UCSD-AML1 (cell line): Measurements from ENCODE around the gene RAB6B.

ENCODE experiments used
- DNase-seq: peaks from one replicate; lab custom pipeline; 2025; ENCODE audit not compliant: unreplicated experiment; lab: John Stamatoyannopoulos, UW

RAB6B gene

DNA sequence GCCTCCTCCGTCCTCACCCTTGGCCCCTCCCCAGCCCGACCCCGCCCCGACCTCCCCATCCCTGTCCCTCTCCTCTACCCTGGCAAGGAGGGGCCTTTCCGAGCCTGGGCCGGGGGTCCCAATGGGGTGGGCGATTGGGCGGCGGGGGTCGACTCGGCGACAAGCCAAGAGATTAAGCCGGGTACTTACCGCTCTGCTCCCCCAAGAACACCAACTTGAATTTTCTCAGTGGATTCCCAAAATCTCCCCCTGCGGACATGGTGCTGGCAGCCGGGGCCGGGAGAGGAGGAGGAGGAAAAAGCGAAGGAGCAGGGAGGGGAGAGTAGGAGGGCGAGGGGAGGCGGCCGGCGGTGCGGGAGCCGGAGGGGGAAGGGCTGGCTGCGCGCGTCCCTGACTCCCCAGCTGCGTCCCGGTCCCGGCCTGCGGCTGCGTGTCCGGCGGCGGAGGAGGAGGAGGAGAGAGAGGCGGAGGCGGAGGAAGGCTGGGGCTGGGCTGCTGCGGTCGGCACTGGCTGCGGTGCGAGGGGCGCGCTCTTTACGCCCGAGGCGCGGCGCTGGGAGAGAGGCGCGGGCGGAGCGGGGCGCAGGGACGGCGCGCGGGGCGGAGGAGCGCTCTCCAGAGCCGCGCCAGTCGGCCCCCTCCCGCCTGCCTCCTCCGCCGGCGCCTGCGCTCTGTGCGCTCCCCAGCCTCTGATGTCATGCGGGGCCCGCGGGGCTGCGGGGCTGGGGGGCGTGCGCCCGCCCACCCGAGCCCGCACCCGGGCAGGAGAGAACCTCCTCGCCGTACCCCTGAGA, at the start of gene RAB6B:
RAB6B (minus strand) TSS at position 675 of the 794 bp plus-strand sequence; CDS start at position 259, 416 bp downstream.
- DNase-seq: peak; percentile 50

DNA sequence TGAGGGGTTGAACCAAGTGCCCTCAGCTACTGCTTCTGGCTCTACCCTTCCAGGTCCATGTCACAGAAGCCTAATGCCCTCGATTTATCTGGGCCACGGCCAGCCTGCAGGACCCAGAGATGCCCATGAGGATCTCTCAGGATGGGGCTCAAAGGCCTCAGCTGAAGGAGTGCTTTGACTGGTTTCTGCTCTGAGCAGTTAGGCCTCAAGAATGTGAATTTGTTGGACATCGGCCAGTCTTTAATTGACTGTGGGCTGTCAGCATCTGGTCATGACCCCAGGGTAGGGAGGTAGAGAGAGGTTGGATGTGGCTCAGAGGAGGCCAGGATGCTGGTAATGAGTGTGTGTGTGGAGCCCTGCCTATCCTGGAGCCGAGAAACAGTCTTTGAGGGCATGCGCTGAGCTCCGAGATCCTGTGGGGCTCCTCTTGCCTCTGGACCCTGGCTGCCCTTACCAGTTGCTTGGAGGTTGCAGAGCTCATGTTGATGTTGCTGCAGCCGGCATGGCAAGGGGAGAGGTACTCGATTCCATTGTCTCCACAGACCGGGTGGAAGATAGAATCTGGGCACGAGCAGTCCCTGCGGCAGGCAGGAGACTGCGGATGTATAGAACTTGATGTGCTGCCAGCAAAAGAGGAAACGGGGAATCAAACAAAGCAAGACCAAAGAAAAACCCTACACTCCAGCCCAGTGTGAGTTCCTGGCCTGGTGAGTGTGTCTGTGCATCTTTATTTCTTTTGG, 49.1 kb upstream of the RAB6B start:
- peak; percentile 53 for DNase-seq

DNA sequence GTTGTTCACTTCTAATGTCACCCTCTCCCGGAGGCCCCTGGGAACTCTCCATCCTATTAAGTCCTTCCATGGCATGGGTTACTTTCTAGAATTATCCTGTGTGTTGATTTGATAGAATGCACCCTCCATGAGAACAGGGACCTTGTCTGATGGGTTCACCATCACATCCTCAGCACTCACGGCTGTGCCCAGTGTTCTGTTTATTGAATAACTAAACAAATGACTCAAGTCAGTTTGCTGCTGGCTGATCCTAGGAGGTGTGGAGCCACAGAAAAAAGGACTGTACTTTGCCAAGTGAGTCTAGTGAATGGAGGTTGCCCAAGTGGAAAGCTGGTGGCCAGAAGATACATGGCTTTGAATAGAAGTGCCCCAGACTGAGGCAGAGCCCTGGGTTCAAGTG, 48.5 kb upstream of the RAB6B start:
- DNase-seq: no peak

DNA sequence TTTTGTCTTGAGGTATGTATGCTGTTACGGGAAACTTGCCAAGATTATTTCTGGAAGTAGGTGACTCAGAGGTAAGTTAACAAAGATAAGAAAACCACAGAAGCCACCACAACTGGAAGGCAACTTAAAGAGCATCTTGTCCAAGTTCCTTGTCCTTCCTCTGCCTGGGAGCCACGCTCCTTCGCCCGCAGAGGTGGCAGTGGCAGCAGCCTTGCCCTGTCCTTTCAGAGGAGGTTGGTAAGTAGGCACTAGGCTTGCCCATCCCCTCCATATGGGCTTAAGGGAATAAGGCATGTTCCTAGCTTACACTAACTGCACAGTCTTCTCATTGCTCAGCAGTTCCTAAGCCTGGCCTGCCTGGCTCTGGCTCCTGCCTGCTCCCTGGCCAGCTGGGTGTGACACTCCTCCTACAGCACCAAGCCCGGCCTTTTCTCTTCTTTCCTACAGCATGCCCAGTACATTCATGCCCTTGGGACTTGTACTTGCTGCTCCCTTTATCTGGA, 48.0 kb upstream of the RAB6B start:
- DNase-seq: peak; percentile 56

DNA sequence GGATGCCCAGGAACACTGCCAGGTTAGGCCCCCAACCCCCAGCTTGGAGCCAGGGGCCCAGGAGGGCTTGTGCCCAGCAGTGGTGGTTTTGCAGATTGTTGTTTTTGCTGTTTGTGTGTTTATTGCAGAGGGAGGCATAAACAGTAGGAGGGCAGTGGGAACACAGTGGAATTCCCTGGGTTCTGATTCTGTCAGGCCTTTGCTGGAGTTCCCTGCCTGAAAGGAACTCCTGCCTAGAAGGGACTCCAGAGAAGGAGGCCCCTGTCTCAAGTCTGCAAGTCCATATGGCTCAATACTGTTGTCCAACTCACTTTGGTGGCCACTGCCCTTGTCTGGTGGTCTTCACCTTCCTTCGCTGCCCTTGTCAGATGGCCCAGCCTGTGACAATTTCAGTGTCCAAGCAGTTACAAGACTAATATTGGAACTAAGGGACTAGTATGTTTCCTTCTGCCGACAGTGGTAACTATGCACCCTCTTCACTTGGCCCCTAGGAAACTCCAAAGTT, 47.4 kb upstream of the RAB6B start:
- no peak for DNase-seq

DNA sequence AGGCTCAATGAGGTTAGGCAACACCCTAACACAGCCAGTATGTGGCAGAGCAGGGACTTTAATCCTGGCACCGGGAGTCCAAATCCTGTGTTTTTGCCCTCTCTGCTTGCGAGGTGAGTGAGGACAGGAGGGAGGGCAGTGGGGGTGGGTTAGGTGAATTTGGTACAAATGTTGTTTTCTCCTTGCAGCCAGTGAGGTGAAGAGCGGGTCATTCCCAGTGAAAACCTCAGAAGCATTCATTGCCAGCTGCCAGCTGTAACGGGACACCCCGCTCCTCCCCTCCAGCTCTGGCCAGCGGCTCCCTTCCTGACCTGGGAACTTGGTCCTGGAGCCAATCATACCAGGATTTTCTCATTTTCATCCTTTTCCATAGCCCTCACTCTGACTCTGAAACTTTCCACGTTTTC, 45.7 kb upstream of the RAB6B start:
- DNase-seq: no peak

DNA sequence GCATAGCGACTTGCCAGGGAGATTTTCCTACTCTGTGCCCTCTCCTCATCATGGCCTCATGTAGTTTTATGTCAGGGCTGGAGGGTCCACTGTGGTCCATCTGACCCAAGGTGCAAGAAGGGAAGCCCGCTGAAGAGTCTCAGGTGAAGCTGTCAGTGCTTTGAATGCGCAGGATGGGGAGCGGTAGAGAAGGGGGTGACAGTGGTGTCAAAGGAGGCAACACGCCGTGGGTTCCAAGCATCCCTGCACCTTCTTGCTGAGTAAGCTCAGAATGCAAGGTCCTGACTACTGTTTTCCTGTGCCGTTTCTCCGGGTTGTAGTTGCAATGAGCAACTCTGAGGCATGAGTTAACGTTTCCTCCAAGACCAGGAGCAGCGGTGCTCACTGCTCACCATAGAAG, 44.9 kb upstream of the RAB6B start:
- no peak for DNase-seq

DNA sequence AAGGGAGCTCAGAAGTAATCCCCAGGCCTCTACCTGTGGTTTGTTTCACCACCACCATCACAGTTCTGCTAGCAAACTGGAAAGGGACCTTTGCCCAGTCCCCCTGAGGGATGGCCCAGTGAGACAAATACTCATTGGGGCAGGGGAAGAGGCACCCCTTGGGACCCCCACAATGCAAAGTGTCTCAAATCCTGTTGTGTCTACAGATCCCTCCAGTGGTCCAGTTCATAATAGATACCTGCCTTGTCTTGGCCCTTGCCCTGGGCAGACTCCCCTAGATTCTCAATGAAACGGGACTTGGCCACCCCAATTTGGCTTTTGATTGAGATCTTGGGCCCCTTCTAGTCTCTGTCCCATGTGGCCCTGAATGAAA, 43.8 kb upstream of the RAB6B start:
- no peak for DNase-seq

DNA sequence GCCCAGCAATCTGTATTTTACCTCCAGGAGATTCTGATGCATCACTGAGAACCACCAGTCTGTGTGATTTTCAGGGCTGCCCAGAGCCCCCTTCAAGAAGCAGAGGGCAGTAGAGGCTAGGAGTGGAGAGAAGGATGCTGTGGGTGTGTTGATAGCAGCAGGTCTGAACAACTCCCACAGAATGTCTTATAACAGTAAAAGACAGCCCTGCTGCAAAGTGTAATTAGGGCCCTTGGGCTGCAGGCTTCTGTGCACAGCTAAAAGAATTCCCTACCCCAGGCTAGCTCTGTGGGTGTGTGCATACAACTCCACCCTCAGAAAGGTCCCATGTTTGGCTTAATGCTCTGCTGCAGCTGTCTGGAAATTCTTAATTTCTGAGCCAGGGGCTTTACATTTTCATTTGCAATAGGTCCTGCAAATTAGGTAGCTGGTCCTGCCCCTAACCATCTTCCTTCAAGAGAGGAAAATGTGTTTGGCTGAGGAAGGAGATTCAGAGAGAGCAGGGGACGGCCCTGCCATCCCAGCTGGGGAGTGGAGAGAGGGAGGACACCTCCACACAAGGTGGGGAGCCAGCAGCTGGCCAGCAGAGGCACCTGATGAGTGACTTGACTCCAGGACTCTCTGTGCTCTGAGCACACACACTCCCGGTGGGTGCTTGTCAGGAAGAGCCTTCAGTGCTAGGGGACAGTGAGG, 43.2 kb upstream of the RAB6B start:
- no peak for DNase-seq

DNA sequence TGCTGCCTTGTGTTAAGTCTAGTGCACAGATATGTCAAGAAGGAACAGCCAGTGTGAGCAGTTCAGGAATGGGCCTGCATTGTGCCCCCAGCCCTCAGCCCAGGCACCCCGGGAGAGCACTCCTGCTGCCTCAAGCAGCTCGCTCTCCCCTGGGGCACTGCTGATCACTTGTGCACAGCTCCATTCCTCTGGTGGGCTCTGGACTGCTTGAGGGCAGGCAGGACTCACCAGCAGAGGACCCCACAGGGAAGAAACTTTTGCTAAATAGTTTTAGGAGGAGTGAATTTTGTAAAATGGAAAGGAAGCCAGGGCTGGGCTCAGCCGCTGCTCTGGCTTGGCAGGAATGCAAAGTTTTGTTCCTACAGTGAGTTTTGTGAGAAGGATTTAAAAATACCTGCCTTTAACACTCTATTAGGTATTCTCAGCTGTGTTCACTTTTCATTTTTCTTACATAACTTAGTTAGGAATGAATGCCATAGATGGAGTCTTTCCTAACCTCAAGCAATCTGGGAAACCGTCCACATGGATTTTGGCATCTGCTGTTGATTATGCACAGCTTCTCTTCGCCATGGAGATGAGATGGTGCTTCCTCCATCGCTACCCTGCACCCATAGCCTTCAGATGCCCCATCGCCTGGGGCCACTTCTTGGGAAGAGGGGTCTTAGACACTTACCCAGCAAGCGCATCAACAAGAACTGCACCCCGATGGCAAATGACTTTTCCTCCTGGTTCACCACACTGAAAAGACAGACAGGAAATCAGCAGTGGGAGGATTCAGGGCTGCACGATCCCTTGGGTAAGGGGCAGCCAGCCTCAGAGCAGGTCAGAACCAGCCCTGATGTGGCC, 42.3 kb upstream of the RAB6B start:
- DNase-seq: no peak

DNA sequence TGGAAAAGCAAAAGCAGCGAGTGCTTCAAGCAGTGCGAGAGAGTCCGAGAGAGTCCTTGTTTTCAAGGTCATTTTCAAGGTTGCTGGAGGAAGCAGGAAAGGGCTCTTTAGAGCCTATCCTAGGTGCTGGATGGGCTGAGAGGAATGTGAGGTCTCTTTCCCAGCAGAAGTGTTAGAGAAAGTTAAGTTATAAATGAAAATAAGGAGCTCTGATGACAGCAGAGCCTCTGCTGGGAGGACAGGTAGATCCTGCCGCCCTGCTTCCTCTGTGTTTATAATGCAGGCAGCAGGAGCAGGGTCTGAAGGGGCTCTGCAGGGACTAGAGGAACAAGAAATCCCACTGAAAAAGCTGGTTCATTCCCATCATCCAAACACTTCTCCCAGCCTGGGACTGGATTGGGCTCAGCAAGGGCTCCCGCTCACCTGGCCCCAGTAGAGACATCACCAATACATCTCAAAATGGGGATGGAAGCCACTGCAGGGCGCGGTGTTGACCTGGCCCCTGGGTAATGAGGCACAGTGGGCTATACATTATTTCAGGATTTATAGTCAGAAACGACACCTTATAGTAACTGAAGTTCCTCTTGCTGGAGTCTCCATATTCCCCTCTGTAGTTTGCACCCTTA, 41.5 kb upstream of the RAB6B start:
- DNase-seq: no peak

DNA sequence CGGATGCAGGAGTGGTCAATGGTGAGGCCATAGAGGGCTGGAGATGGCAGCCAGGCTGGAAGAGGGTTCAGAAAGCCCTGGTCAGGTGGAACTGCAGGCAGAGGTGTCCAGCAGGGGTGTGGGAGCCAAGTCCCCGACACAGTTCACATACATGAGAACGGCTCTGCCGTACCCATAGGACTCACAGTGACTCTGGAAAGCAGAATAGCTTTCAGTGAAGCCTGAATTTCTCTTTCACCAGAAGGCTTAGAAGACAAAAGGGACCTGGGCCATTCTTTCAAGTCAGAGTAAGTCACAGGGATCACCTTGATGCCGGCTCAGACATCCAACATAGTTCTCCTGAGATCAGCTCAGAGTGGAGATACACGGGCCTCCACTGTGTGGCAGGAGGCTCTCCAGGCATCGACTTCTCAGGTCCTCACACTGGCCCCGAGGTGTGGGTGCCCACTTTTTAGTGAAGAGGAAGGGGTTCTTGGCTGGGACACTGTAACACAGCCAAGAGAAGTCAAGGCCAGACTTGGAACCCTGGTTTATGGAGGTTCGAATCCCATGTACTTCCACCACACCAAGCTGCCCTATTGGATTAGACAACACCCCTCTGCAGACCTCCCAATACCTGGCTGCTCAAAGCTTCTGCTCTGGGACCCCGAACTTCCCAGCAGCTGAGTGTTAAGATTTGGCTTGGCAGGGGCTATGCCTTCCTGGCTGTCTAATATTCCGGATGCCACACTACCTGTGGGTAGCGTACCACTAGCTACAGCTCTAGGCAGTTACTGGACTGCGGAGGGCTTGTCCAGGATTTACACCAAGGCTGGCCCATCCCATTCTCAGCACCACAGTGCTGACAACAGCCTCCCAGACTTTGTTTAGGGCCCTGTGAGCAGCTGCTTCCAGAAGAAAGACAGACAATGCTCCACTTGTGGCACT, 40.4 kb upstream of the RAB6B start:
- DNase-seq: no peak

DNA sequence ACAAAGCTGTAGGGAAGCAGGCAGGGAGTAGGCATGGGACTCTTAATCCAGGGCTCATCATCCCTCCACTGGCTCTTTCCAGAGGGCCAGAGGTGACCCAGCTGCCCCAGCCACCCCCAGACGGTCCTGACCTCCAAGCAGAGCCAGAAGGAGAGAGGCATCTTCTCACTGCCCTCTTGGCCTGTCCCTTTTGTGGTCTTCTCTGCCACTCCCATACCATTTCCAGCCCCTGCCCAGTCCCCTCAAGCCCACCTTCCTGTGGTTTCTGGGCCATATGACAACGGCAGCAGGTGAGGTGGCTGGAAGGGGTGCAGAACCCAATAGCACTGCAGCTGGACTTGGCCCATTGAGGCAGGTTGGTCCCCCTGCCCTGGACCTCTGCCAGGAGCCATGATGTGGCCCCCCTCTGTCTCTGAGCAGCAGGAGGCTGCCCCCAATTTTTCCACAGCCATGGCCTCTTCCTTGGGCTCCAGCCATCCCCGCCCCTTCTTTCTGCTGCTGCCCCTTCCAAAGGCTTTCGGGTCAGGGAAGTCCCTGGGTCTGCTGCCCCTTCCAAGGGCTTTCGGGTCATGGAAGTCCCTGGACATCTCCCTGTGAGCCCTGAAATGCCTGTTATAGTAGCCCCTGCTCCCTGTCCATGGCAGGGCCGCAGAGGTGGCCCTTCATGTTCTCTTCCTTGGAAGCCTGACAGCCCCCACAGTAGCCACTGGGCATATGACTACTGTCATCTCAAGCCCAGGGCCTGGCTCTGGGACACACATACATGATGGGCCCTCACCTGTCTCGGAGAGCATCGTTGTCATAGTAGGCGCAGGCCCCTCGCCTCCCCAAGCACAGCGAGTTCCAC, 39.5 kb upstream of the RAB6B start:
- no peak for DNase-seq

DNA sequence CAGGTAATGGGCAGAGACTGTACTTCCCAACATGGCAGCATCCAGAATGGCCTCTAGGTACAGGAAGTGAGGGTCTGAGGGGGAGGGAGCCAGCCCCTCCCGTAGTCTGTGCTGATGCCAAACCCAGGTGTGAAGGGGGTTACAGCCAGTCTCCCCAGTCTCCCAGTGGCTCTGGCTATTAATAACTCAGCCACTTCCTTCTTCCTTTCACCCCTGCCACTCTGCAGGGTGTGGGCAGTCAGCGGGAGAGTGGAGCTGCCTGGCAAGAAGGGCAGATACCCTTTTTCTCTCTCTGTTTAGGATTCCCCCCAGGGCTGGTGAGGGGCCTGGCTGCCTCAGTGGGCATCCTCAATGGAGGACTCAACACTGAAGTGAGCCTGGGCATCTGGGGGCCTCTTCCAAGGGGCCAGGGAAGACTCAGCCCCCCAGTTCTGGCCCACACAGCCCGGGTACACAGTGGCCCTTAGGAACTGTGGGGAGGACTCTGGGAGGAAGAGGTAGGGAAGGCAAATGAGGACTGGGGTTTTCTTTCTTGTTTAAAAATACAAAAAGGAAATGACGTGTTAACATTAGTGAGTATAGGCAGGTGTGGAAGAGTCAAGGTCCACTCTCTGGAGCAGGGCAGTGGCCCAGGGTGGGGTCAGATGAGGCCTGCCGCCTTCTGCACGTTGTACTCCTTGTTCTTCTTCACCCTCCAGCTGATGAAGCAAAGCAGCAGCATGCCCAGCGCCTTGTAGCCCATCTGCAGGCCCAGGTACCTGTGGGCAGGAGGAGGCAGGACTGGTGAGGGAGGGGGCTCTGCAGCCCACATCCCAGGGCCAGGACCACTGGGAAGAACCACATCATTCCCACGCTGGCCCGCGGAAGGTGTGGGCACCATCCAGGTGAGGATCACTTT, 38.6 kb upstream of the RAB6B start:
- DNase-seq: peak; percentile 48

DNA sequence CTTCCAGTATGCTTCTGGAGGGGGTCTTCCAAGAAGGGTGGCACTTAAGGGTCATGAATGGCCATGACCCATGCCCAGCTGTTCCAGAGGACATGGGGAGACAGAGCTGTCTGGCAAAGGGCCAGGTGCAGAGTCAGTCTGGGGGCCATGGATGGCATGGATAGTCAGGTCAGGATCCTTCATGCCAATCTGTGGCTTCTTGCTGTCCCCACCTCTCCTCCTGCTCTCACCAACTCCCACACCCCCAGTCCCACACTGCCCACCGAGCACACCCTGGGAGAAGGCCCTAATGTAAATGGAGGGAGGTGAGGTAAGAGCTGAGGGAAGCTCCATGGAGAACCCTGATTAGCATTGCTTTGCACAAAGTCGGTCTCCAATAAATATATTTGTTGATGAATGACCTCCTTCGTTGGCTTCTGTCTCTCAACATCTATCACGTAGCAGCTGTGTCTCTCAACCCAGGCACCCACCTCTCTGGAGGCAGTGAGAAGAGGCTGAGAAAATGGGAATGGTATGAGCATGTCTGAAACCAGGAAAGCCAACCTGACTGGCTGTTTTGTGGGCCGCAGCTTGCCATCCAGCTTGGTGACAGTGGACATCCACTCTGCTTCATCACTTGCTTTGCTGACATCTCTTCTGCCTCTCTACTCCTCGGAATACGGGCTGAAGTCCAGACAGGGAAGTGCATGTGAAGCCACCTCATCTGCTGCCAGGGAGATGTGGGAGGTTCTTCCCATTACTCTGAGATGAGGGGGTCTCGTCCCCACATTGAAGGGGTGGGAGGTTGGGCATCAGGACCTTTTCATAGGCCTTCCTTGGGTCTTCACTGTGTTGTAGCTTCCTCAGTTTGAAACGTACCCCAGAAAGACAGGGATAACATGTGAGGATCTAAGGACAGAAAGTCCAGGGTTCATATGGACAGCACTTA, 37.7 kb upstream of the RAB6B start:
- DNase-seq: no peak

DNA sequence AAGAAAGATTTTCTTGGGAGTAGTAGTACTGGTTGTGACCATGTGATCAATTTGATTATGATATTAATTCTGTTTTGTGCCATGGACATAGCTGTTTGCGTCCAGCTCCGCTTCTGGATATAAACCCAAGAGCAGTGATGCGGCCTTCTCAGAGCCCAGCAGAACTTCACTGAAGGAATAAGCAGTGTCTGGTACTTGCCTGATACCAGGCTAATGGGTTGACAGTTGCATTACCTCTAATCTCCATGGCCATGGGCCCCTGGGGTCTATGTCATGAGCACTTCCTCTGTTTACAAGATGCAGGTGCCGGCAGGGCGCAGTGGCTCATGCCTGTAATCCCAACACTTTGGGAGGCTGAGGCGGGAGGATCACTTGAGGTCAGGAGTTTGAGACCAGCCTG, 36.3 kb upstream of the RAB6B start:
- DNase-seq: no peak
